PFSK-1 (cell line): Measurements from ENCODE around the gene SLC46A1.

Experiments
- FOXP2 ChIP-seq: optimal IDR thresholded peaks from 2 replicates; pipeline ENCODE3; 2011; ENCODE audit warnings: borderline replicate concordance, control low read depth, inconsistent platforms; ENCODE audit not compliant: insufficient read depth; ENCODE audit errors: extremely low read length, extremely low read depth
- POLR2AphosphoS5 ChIP-seq: IDR thresholded peaks from 2 replicates; pipeline ENCODE4 v1.6.1; 2012; ENCODE audit warnings: low read depth, mild to moderate bottlenecking, control low read depth, low read length, moderate library complexity
- REST ChIP-seq, 2 experiments: IDR thresholded peaks; 2 replicates each; pipeline versions ENCODE4 v1.6.1 to v1.8.0; 2011 to 2012; ENCODE audit warnings: low read depth in 2 of 2, low read length in 2 of 2, control low read depth in 1 of 2, inconsistent platforms in 1 of 2, mild to moderate bottlenecking in 1 of 2, moderate library complexity in 1 of 2; ENCODE audit not compliant: insufficient read depth in 1 of 2
- SIN3A ChIP-seq: IDR thresholded peaks from 2 replicates; pipeline ENCODE4 v1.6.1; 2012; ENCODE audit warnings: mild to moderate bottlenecking, low read length, moderate library complexity, borderline replicate concordance; ENCODE audit not compliant: insufficient read depth
- TAF1 ChIP-seq: IDR thresholded peaks from 2 replicates; pipeline ENCODE4 v1.6.1; 2012; ENCODE audit warnings: low read length, control low read depth, borderline replicate concordance; ENCODE audit not compliant: insufficient read depth

The SLC46A1 gene

GRCh38 chr17:28367641-28368305 is 38.2 kb downstream of the SLC46A1 start:
- TF ChIP-seq FOXP2 = no peak
- TF ChIP-seq REST (IDR thresholded peaks at IDR 0.05; ENCODE audit: insufficient read depth in 1 of 2, low read depth in 2 of 2, low read length in 2 of 2) = no peak
- no peak for TF ChIP-seq POLR2AphosphoS5
- TF ChIP-seq TAF1 = no peak
- no peak for TF ChIP-seq SIN3A

DNA sequence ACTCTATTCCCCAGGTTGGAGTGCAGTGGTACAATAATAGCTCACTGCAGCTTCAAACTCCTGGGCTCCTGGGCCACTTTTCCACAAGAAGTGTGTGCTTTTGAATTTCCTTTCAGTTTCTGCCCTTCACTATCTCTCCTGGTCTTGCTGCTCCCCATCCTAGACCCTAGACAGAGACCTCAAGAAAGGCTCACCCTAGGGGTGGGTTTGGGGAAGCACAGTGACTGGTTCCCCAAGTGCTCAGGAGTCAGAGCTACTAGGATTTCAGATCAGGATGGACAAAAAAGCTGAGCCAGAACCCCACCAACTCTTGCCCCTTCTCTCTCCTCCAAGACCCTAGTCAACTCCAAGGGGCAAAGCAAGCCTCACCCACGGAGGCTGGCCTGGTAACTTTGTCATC is 39.4 kb downstream of the SLC46A1 start:
- TF ChIP-seq POLR2AphosphoS5 (no peak), REST (IDR thresholded peaks at IDR 0.05; ENCODE audit: insufficient read depth in 1 of 2, low read depth in 2 of 2, low read length in 2 of 2) (no peak)

- no peak for TF ChIP-seq TAF1
- TF ChIP-seq SIN3A = no peak
- TF ChIP-seq POLR2AphosphoS5 = no peak
- no peak for TF ChIP-seq FOXP2
- TF ChIP-seq REST (IDR thresholded peaks at IDR 0.05; ENCODE audit: insufficient read depth in 1 of 2, low read depth in 2 of 2, low read length in 2 of 2) = no peak
Measured at GRCh38 chr17:28365487-28365886, 40.5 kb downstream of the SLC46A1 start.

GRCh38 chr17:28364665-28365363 is 41.2 kb downstream of the SLC46A1 start, which contains the start of gene SEBOX:
Gene SEBOX, minus strand, starts transcription at chr17:28365199. Its CDS starts 48 bp downstream, at chr17:28365151.
- TF ChIP-seq POLR2AphosphoS5 = no peak
- no peak for TF ChIP-seq TAF1
- TF ChIP-seq FOXP2 = no peak
- TF ChIP-seq SIN3A = no peak
- TF ChIP-seq REST (IDR thresholded peaks at IDR 0.05; ENCODE audit: insufficient read depth in 1 of 2, low read depth in 2 of 2, low read length in 2 of 2) = no peak
